OCI-LY3 (cell line): ENCODE data around the gene COL4A2.

Source experiments
- H2AFZ ChIP-seq: fragments of 200-600, 300-600 bp; shearing (Covaris generic); 2 replicates; pipeline ENCODE4 v1.6.0; 2014; ENCODE audit warnings: antibody characterized with exemption, low read depth, low read length
- H3K27ac ChIP-seq: fragments of 200-600, 300-600 bp; sonication (generic); 2 replicates; pipeline ENCODE4 v1.5.1; 2014; ENCODE audit warnings: mild to moderate bottlenecking, low read length, moderate library complexity, mixed read lengths
- H3K27me3 ChIP-seq: fragments of 200-600, 300-600 bp; sonication (generic); 2 replicates; pipeline ENCODE4 v1.6.1; 2014; ENCODE audit warnings: low read depth, low read length, mixed read lengths
- H3K36me3 ChIP-seq: fragments of 200-600, 300-600 bp; sonication (generic); replicated peaks from 2 replicates; pipeline ENCODE3; 2014; ENCODE audit warnings: low read depth, low read length, mixed read lengths
- H3K4me1 ChIP-seq: fragments of 300-600, 200-600 bp; sonication (generic); 2 replicates; pipeline ENCODE4 v1.6.1; 2014; ENCODE audit warnings: low read length, mixed read lengths
- H3K4me2 ChIP-seq: fragments of 200-600, 300-600 bp; sonication (generic); 2 replicates; pipeline ENCODE4 v1.6.1; 2014; ENCODE audit warnings: low read length, mixed read lengths
- H3K4me3 ChIP-seq: fragments of 300-600, 200-600 bp; sonication (generic); 2 replicates; pipeline ENCODE4 v1.5.1; 2014; ENCODE audit warnings: antibody characterized with exemption, mild to moderate bottlenecking, low read length, moderate library complexity
- H3K79me2 ChIP-seq: fragments of 300-600, 200-600 bp; shearing (Covaris generic); 2 replicates; pipeline ENCODE4 v1.6.1; 2014; ENCODE audit warnings: mild to moderate bottlenecking, low read length, mixed read lengths
- H3K9ac ChIP-seq: fragments of 300-600, 200-600 bp; shearing (Covaris generic); 2 replicates; pipeline ENCODE4 v1.6.0; 2014; ENCODE audit warnings: mild to moderate bottlenecking, low read length, moderate library complexity
- H3K9me3 ChIP-seq: fragments of 200-600, 300-600 bp; shearing (Covaris generic); 2 replicates; pipeline ENCODE4 v1.6.1; 2014; ENCODE audit warnings: low read length, mixed read lengths; ENCODE audit not compliant: insufficient read depth
- H4K20me1 ChIP-seq: fragments of 200-600, 300-600 bp; sonication (generic); 2 replicates; pipeline ENCODE4 v1.6.1; 2016; ENCODE audit warnings: low read length, mixed read lengths; ENCODE audit not compliant: insufficient read depth
- CTCF ChIP-seq: fragments of 200-600, 300-600 bp; sonication (generic); IDR thresholded peaks from 2 replicates; pipeline ENCODE4 v1.5.1; 2014; ENCODE audit warnings: antibody characterized with exemption, low read length, low read depth
- EZH2phosphoT487 ChIP-seq: fragments of 200-600 bp; shearing (Covaris generic); IDR thresholded peaks from 2 replicates; pipeline ENCODE4 v1.6.1; 2018; ENCODE audit warnings: antibody characterized with exemption, mixed run types, low read depth

Gene COL4A2

GRCh38 chr13:110343241-110343865 is 36.3 kb downstream of the COL4A2 start:
- TF ChIP-seq CTCF = no peak
- TF ChIP-seq EZH2phosphoT487 = no peak
- H2AFZ ChIP-seq = no peak overlapping the region
- H3K27me3 ChIP-seq = peaks cover 29% of the 10 kb centered on the region
- no peaks in the 10 kb centered on the region for H3K4me1 ChIP-seq
- no peaks in the 10 kb centered on the region for H3K36me3 ChIP-seq
- no peak overlapping the region for H3K4me2 ChIP-seq
- H4K20me1 ChIP-seq = no peaks in the 10 kb centered on the region
- H3K79me2 ChIP-seq = no peaks in the 10 kb centered on the region
- no peaks in the 10 kb centered on the region for H3K9me3 ChIP-seq
- no peak overlapping the region for H3K4me3 ChIP-seq
- no peak overlapping the region for H3K27ac ChIP-seq
- no peak overlapping the region for H3K9ac ChIP-seq

DNA sequence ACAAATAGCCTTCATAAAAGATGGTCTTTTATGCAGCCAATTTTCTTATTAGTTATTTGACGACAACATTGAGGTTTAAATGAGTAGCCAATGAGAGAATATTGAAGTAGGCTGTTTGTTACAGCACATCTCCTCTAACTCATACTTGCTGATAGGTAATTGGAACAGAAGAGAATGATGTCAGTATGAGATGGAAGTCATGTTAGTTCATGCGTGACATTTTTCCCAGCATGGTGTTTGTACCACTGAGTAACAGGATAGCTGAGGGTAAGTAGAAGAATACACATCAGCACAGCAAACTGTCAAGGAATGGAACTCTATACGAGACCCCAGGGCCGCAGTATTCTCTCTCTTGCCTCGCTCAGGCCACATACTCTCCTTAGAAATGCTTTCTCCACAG is 37.2 kb downstream of the COL4A2 start:
- peaks cover 35% of the 10 kb centered on the region for H3K27me3 ChIP-seq
- no peaks in the 10 kb centered on the region for H3K36me3 ChIP-seq
- H4K20me1 ChIP-seq = no peaks in the 10 kb centered on the region
- no peak overlapping the region for H3K27ac ChIP-seq
- H3K79me2 ChIP-seq = no peaks in the 10 kb centered on the region
- H3K4me2 ChIP-seq = no peak overlapping the region
- H3K9ac ChIP-seq = no peak overlapping the region
- H3K4me1 ChIP-seq = no peaks in the 10 kb centered on the region
- no peaks in the 10 kb centered on the region for H3K9me3 ChIP-seq
- TF ChIP-seq EZH2phosphoT487 (no peak), CTCF (no peak)
- no peak overlapping the region for H2AFZ ChIP-seq
- H3K4me3 ChIP-seq = no peak overlapping the region

- Histone ChIP-seq H3K27me3 (peaks cover 41% of the 10 kb centered on the region), H3K4me3 (no peak overlapping the region), H3K9me3 (no peaks in the 10 kb centered on the region), H2AFZ (no peak overlapping the region), H3K9ac (no peak overlapping the region), H3K4me1 (no peaks in the 10 kb centered on the region), H3K27ac (no peak overlapping the region), H3K4me2 (no peak overlapping the region), H3K36me3 (no peaks in the 10 kb centered on the region), H3K79me2 (no peaks in the 10 kb centered on the region), H4K20me1 (no peaks in the 10 kb centered on the region)
- TF ChIP-seq CTCF (no peak), EZH2phosphoT487 (no peak)
Measured at GRCh38 chr13:110345266-110345665, 38.2 kb downstream of the COL4A2 start.

DNA sequence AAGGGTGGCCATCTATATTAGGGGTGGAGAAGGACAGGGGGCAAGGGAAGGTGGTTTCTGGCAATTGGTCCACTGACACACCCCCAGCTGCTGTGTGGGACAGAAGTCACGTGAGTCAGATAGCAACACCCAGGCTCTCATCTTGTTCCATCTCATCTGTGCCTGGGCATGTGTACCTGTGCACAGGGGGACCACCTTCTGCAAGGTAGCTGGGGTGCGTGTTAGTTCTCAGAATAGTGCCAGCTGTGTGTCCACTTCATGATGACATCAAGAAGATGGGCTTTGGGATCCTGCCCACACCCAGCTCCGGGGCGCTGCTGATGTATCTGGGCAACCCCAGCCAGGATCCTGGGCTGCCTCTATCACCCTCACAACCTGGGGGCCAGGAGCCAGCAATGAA is 38.6 kb downstream of the COL4A2 start:
- Histone ChIP-seq H3K27me3 (peaks cover 44% of the 10 kb centered on the region), H4K20me1 (no peaks in the 10 kb centered on the region), H3K9me3 (no peaks in the 10 kb centered on the region), H3K36me3 (no peaks in the 10 kb centered on the region), H3K4me3 (no peak overlapping the region), H3K4me2 (no peak overlapping the region), H3K9ac (no peak overlapping the region), H3K27ac (no peak overlapping the region), H3K79me2 (no peaks in the 10 kb centered on the region), H2AFZ (no peak overlapping the region), H3K4me1 (no peaks in the 10 kb centered on the region)
- TF ChIP-seq EZH2phosphoT487 (no peak), CTCF (no peak)
